HepG2 (cell line): Measurements from ENCODE around the gene TTC16. TPM values are rescaled to one million over a fixed set of nuclear protein-coding genes. Genes with fewer than 3 reads are reported as not detected.

ENCODE experiments used
- ATAC-seq: fragments of 200-7000 bp; cut with Tn5 transposase; 3 replicates; pipeline ENCODE4 v1.9.1; 2020; ENCODE audit warnings: mild to moderate bottlenecking, moderate library complexity
- BruUV-seq: library from RNA; stranded (reverse); fragments of 400-500 nt; replicated peaks from 2 replicates; lab custom pipeline; 2021; lab: Mats Ljungman, UMichigan
- CTCF ChIA-PET: fragments of 300-600 bp; formaldehyde crosslinking; extraction: SDS; loops from one replicate; lab custom pipeline; 2021; ENCODE audit warnings: low total read pairs, inconsistent platforms, low intra/inter-chr PET ratio; lab: Yijun Ruan, JAX
- POLR2A ChIA-PET: fragments of 350-600 bp; sonication (Branson Sonifier 250); formaldehyde crosslinking; loops from one replicate; lab custom pipeline; 2020; ENCODE audit warnings: antibody characterized with exemption, inconsistent platforms; lab: Yijun Ruan, JAX
- DNase-seq: peaks from one replicate; pipeline ENCODE4 v3.0.0-alpha.2; 2015; ENCODE audit warnings: low spot score
- FAIRE-seq: peaks from 3 replicates; lab custom pipeline; 2011; peaks lifted over from hg19 to GRCh38; lab: Jason Lieb, UNC
- H2AFZ ChIP-seq: one replicate; pipeline ENCODE4 v1.6.1; 2011; ENCODE audit warnings: low read length, inconsistent platforms
- H3K27ac ChIP-seq: fragments of 300-600 bp; 3 replicates; pipeline ENCODE4 v1.8.0; 2011; ENCODE audit warnings: mixed run types, mild to moderate bottlenecking, mixed read lengths, low read length, inconsistent platforms; ENCODE audit not compliant: insufficient read depth; ENCODE audit errors: extremely low read length
- H3K27me3 ChIP-seq, 2 experiments: fragments of 200-600 bp in 1 of 2; 2 replicates in 1 of 2; 3 replicates in 1 of 2; pipeline versions ENCODE4 v1.6.0 to v1.8.0; 2011; ENCODE audit warnings: low read length in 2 of 2, mild to moderate bottlenecking in 2 of 2, moderate library complexity in 2 of 2, inconsistent platforms in 1 of 2; ENCODE audit not compliant: insufficient read depth in 2 of 2, control insufficient read depth in 1 of 2
- H3K36me3 ChIP-seq, 2 experiments: fragments of 200-600 bp in 1 of 2; replicated peaks in 1 of 2; 2 replicates in 1 of 2; 3 replicates in 1 of 2; pipeline versions ENCODE4 v1.5.1 to v1.8.0; 2011; ENCODE audit warnings: low read length in 2 of 2, inconsistent platforms in 1 of 2; ENCODE audit not compliant: insufficient read depth in 2 of 2, control insufficient read depth in 1 of 2
- H3K4me1 ChIP-seq: 2 replicates; pipeline ENCODE4 v1.5.1; 2012; ENCODE audit warnings: low read length, inconsistent platforms; ENCODE audit not compliant: insufficient read depth
- H3K4me2 ChIP-seq: 2 replicates; pipeline ENCODE4 v1.6.0; 2011; ENCODE audit warnings: low read depth, low read length, inconsistent platforms
- H3K4me3 ChIP-seq, 3 experiments: fragments of 200-600 bp in 1 of 3; sonication (generic), shearing (Covaris generic) in 1 of 3; replicated peaks in 1 of 3; 2 replicates each; pipeline ENCODE4 v1.5.1; 2011 to 2016; ENCODE audit warnings: low read length in 3 of 3, inconsistent platforms in 2 of 3, low read depth in 2 of 3, mild to moderate bottlenecking in 2 of 3, control low read depth in 1 of 3, mixed read lengths in 1 of 3; ENCODE audit not compliant: insufficient read depth in 1 of 3
- H3K79me2 ChIP-seq: one replicate; pipeline ENCODE4 v1.6.1; 2011; ENCODE audit warnings: low read length, inconsistent platforms; ENCODE audit not compliant: insufficient read depth
- H3K9ac ChIP-seq: 2 replicates; pipeline ENCODE4 v1.6.0; 2011; ENCODE audit warnings: mild to moderate bottlenecking, low read depth, low read length, inconsistent platforms; ENCODE audit not compliant: insufficient read depth
- H3K9me3 ChIP-seq: 2 replicates; pipeline ENCODE4 v1.5.1; 2012; ENCODE audit warnings: mild to moderate bottlenecking, low read length
- H4K20me1 ChIP-seq: 2 replicates; pipeline ENCODE4 v1.6.0; 2011; ENCODE audit warnings: inconsistent platforms, mild to moderate bottlenecking, low read length, moderate library complexity; ENCODE audit not compliant: insufficient read depth
- CAMTA2 ChIP-seq: sonication (generic); formaldehyde crosslinking; IDR thresholded peaks from 2 replicates; pipeline ENCODE4 v1.4.0; 2020; ENCODE audit warnings: mild to moderate bottlenecking, missing genetic modification reagents, borderline replicate concordance
- ETV5 ChIP-seq: IDR thresholded peaks from 2 replicates; pipeline ENCODE4 v1.6.1; 2018; ENCODE audit warnings: missing biosample characterization, missing genetic modification reagents, inconsistent platforms, borderline replicate concordance
- HNF4A ChIP-seq: sonication (generic); formaldehyde crosslinking; IDR thresholded peaks from 2 replicates; pipeline ENCODE4 v1.4.0; 2020; ENCODE audit warnings: missing genetic modification reagents
- KLF15 ChIP-seq: sonication (generic); formaldehyde crosslinking; IDR thresholded peaks from 2 replicates; pipeline ENCODE4 v1.8.1; 2023; ENCODE audit warnings: borderline replicate concordance, mild to moderate bottlenecking, inconsistent platforms, missing genetic modification reagents, mixed read lengths
- SAP130 ChIP-seq: IDR thresholded peaks from 2 replicates; pipeline ENCODE4 v1.6.1; 2016; ENCODE audit warnings: low read depth
- ZFY ChIP-seq: sonication (generic); formaldehyde crosslinking; IDR thresholded peaks from 2 replicates; pipeline ENCODE4 v1.4.0; 2020; ENCODE audit warnings: missing genetic modification reagents
- WGBS: methylation state at CpG from one replicate; pipeline ENCODE4 v1.1.6; 2017; ENCODE audit warnings: low lambda C conversion rate; 5-methylcytosine and 5-hydroxymethylcytosine counted together
- in situ Hi-C: cut with HindIII; loops from 2 replicates; pipeline ENCODE4 v1.10.0; 2017; ENCODE audit warnings: low pct_unique_long_range_greater_than_20kb; ENCODE audit not compliant: extremely low pct_ligation_motif_present
- intact Hi-C: fragments of 100-400 bp; cut with micrococcal nuclease; formaldehyde crosslinking; loops from one replicate; pipeline ENCODE4 v1.10.0; 2022; ENCODE audit not compliant: unreplicated experiment
- polyA plus RNA-seq, 8 experiments: library from polyadenylated mRNA; depleted of rRNA in 3 of 8; stranded (reverse) in 7 of 8; unstranded in 1 of 8; fragments of >200 nt; fragmentation: Illumina TruSeq in 4 of 8; extraction: Trizol in 4 of 8; gene quantifications; 2 replicates each; pipeline versions ENCODE4 v1.2.1 to v1.2.3, GENCODE V29; 2011 to 2016; ENCODE audit warnings: low read depth in 4 of 8, missing spikeins in 1 of 8, mixed read lengths in 1 of 8; ENCODE audit not compliant: insufficient read depth in 1 of 8
- total RNA-seq, 5 experiments: library from RNA; depleted of rRNA; stranded (reverse); fragments of >200 nt; fragmentation: Illumina TruSeq; extraction: Trizol; gene quantifications; 2 replicates each; pipeline ENCODE4 v1.2.3, GENCODE V29; 2016; ENCODE audit warnings: low read depth in 1 of 5
- TF ChIP-seq, protein P1 (sequence below): IDR thresholded peaks from 2 replicates; pipeline ENCODE4 v1.6.1; 2018; ENCODE audit warnings: missing genetic modification reagents, mild to moderate bottlenecking, missing compliant biosample characterization
- TF ChIP-seq, protein P2 (sequence below): sonication (generic); formaldehyde crosslinking; conservative IDR thresholded peaks from 2 replicates; pipeline ENCODE4 v1.4.0; 2020; ENCODE audit warnings: mild to moderate bottlenecking, missing genetic modification reagents, moderate library complexity
- TF ChIP-seq, protein P3 (sequence below): sonication (generic); formaldehyde crosslinking; IDR thresholded peaks from 2 replicates; pipeline ENCODE4 v1.8.0; 2022; ENCODE audit warnings: mild to moderate bottlenecking, missing genetic modification reagents, moderate library complexity
- TF ChIP-seq, protein P4 (sequence below): sonication (generic); formaldehyde crosslinking; IDR thresholded peaks from 2 replicates; pipeline ENCODE4 v1.5.0; 2020; ENCODE audit warnings: mild to moderate bottlenecking, missing genetic modification reagents, moderate library complexity
- TF ChIP-seq, protein P5 (sequence below): sonication (generic); formaldehyde crosslinking; IDR thresholded peaks from 2 replicates; pipeline ENCODE4 v1.4.0; 2020; ENCODE audit warnings: mild to moderate bottlenecking, missing genetic modification reagents

Gene TTC16
- total and polyA plus RNA-seq, 2 of the 13 experiments (the other 11 are each of a cell fraction or from before 2014, with no cell fraction given): not detected

DNA sequence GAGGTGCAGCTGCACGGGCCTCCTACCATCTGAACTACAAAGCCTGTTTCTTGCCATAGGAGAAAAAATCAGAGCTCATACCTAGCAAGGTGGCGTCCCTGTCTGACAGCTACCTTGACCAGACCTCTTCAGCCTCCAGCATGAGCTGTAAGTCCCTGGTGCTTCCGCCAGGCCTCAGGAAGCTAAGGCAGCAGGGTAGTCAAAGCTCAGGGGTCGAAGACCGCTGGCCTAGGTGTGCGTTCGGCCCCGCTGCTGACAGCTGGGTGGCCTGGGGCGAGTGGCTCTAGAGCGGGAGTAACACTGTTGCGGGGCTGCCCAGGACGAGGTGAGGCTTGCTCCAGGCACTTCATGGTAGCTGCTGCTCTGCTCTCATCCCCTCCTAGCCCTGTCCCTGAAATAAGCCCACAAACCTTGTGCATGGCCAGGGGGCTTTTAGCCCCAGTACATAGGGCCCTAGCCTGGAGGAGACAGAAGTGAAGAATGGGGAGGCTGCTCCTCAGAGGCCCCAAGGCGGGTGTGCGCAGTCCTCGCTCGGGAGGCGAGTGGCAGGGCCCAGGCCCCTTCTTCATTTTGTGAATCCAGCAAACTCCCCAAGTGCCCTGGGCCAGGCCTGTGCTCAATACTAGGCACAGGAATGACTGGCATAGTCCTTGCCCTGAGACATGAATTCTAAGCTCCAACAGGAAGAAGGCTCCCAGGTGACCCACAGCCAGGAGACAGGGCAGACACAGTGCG lies 13.8 kb downstream of the TTC16 start:
- intact Hi-C loops: loop anchor here (10.0 kb wide), 1 partner anchor 225 kb away; no protein-coding TSS in a partner anchor
- Histone ChIP-seq H3K27me3 (peaks cover 0 to 2% of the 10 kb centered on the region in 2 experiments; a peak in 1 of 5 replicates), H3K4me2 (peak overlapping the region; percentile 46), H3K4me3 (peak overlapping the region in 1 of 3 experiments; percentile 33; a peak in 1 of 6 replicates), H3K79me2 (no peaks in the 10 kb centered on the region), H4K20me1 (no peaks in the 10 kb centered on the region), H3K9ac (no peak overlapping the region), H3K36me3 (no peaks in the 10 kb centered on the region), H3K9me3 (no peaks in the 10 kb centered on the region), H2AFZ (no peak overlapping the region), H3K4me1 (peaks cover 33% of the 10 kb centered on the region), H3K27ac (no peak overlapping the region)
- FAIRE-seq: no peak
- in situ Hi-C loops: loop anchor here (10.0 kb wide), 1 partner anchor 225 kb away; no protein-coding TSS in a partner anchor
- peak; percentile 87 for ATAC-seq
- DNase-seq: peak; percentile 29
- POLR2A ChIA-PET: interaction anchor here (1.0 to 1.6 kb wide), 5 partner anchors 14 to 174 kb away, joined by 3 to 5 read pairs (median 3); partner anchors contain the start of genes PTRH1 and TTC16
- 5% methylated on average over 5 of the region's 18 CpGs for WGBS
- CTCF ChIA-PET: interaction anchor here (0.6 kb wide), 1 partner anchor 28 kb away, joined by 3 read pairs; no protein-coding TSS in a partner anchor
- BruUV-seq: no TSS peak
- TF ChIP-seq HNF4A (CRISPR knock-in tag) (peak; percentile 73), SAP130 (CRISPR knock-in tag) (peak; percentile 58), ZFY (CRISPR knock-in tag) (peak; percentile 71), CAMTA2 (no peak), KLF15 (no peak), ETV5 (CRISPR knock-in tag) (peak; percentile 62; the same call in 1 of the 2 replicates)
- TF ChIP-seq, protein P1, sequence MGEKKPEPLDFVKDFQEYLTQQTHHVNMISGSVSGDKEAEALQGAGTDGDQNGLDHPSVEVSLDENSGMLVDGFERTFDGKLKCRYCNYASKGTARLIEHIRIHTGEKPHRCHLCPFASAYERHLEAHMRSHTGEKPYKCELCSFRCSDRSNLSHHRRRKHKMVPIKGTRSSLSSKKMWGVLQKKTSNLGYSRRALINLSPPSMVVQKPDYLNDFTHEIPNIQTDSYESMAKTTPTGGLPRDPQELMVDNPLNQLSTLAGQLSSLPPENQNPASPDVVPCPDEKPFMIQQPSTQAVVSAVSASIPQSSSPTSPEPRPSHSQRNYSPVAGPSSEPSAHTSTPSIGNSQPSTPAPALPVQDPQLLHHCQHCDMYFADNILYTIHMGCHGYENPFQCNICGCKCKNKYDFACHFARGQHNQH: 0 out of 2 replicates have a peak, but pooled peaks have one; percentile 51
- TF ChIP-seq, protein P2, sequence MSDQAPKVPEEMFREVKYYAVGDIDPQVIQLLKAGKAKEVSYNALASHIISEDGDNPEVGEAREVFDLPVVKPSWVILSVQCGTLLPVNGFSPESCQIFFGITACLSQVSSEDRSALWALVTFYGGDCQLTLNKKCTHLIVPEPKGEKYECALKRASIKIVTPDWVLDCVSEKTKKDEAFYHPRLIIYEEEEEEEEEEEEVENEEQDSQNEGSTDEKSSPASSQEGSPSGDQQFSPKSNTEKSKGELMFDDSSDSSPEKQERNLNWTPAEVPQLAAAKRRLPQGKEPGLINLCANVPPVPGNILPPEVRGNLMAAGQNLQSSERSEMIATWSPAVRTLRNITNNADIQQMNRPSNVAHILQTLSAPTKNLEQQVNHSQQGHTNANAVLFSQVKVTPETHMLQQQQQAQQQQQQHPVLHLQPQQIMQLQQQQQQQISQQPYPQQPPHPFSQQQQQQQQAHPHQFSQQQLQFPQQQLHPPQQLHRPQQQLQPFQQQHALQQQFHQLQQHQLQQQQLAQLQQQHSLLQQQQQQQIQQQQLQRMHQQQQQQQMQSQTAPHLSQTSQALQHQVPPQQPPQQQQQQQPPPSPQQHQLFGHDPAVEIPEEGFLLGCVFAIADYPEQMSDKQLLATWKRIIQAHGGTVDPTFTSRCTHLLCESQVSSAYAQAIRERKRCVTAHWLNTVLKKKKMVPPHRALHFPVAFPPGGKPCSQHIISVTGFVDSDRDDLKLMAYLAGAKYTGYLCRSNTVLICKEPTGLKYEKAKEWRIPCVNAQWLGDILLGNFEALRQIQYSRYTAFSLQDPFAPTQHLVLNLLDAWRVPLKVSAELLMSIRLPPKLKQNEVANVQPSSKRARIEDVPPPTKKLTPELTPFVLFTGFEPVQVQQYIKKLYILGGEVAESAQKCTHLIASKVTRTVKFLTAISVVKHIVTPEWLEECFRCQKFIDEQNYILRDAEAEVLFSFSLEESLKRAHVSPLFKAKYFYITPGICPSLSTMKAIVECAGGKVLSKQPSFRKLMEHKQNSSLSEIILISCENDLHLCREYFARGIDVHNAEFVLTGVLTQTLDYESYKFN (CRISPR knock-in tag): 0 out of 2 replicates have a peak, but pooled peaks have one; percentile 15
- TF ChIP-seq, protein P3, sequence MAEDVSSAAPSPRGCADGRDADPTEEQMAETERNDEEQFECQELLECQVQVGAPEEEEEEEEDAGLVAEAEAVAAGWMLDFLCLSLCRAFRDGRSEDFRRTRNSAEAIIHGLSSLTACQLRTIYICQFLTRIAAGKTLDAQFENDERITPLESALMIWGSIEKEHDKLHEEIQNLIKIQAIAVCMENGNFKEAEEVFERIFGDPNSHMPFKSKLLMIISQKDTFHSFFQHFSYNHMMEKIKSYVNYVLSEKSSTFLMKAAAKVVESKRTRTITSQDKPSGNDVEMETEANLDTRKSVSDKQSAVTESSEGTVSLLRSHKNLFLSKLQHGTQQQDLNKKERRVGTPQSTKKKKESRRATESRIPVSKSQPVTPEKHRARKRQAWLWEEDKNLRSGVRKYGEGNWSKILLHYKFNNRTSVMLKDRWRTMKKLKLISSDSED (CRISPR knock-in tag): no peak
- TF ChIP-seq, protein P4, sequence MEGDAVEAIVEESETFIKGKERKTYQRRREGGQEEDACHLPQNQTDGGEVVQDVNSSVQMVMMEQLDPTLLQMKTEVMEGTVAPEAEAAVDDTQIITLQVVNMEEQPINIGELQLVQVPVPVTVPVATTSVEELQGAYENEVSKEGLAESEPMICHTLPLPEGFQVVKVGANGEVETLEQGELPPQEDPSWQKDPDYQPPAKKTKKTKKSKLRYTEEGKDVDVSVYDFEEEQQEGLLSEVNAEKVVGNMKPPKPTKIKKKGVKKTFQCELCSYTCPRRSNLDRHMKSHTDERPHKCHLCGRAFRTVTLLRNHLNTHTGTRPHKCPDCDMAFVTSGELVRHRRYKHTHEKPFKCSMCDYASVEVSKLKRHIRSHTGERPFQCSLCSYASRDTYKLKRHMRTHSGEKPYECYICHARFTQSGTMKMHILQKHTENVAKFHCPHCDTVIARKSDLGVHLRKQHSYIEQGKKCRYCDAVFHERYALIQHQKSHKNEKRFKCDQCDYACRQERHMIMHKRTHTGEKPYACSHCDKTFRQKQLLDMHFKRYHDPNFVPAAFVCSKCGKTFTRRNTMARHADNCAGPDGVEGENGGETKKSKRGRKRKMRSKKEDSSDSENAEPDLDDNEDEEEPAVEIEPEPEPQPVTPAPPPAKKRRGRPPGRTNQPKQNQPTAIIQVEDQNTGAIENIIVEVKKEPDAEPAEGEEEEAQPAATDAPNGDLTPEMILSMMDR (CRISPR knock-in tag): 0 out of 2 replicates have a peak, but pooled peaks have one; percentile 20
- TF ChIP-seq, protein P5, sequence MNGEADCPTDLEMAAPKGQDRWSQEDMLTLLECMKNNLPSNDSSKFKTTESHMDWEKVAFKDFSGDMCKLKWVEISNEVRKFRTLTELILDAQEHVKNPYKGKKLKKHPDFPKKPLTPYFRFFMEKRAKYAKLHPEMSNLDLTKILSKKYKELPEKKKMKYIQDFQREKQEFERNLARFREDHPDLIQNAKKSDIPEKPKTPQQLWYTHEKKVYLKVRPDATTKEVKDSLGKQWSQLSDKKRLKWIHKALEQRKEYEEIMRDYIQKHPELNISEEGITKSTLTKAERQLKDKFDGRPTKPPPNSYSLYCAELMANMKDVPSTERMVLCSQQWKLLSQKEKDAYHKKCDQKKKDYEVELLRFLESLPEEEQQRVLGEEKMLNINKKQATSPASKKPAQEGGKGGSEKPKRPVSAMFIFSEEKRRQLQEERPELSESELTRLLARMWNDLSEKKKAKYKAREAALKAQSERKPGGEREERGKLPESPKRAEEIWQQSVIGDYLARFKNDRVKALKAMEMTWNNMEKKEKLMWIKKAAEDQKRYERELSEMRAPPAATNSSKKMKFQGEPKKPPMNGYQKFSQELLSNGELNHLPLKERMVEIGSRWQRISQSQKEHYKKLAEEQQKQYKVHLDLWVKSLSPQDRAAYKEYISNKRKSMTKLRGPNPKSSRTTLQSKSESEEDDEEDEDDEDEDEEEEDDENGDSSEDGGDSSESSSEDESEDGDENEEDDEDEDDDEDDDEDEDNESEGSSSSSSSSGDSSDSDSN (CRISPR knock-in tag): peak; percentile 85
